AG09309 (cell line): ENCODE results near the gene SMIM38.

Source experiments
- DNase-seq: peaks from one replicate; pipeline ENCODE4 v3.0.0-alpha.2; 2010; ENCODE audit warnings: low read depth
- H3K4me3 ChIP-seq: 2 replicates; pipeline ENCODE4 v1.5.1; 2011; ENCODE audit warnings: mild to moderate bottlenecking, low read depth, low read length, moderate library complexity; ENCODE audit not compliant: control insufficient read depth
- TF ChIP-seq, protein P1 (sequence below): IDR thresholded peaks from 2 replicates; pipeline ENCODE4 v1.5.1; 2011; ENCODE audit warnings: mild to moderate bottlenecking, low read depth, low read length, inconsistent platforms; ENCODE audit not compliant: insufficient read depth, control insufficient read depth; ENCODE audit errors: missing control alignments

Gene SMIM38

GRCh38 chr11:69189059-69189458, 33.3 kb downstream of the SMIM38 start:
- DNase-seq: no peak
- TF ChIP-seq, protein P1, sequence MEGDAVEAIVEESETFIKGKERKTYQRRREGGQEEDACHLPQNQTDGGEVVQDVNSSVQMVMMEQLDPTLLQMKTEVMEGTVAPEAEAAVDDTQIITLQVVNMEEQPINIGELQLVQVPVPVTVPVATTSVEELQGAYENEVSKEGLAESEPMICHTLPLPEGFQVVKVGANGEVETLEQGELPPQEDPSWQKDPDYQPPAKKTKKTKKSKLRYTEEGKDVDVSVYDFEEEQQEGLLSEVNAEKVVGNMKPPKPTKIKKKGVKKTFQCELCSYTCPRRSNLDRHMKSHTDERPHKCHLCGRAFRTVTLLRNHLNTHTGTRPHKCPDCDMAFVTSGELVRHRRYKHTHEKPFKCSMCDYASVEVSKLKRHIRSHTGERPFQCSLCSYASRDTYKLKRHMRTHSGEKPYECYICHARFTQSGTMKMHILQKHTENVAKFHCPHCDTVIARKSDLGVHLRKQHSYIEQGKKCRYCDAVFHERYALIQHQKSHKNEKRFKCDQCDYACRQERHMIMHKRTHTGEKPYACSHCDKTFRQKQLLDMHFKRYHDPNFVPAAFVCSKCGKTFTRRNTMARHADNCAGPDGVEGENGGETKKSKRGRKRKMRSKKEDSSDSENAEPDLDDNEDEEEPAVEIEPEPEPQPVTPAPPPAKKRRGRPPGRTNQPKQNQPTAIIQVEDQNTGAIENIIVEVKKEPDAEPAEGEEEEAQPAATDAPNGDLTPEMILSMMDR: no peak
- no peak overlapping the region for H3K4me3 ChIP-seq

- TF ChIP-seq, protein P1: no peak
- no peak overlapping the region for H3K4me3 ChIP-seq
- DNase-seq: no peak
These were observed 35.2 kb downstream of the SMIM38 start for GRCh38 chr11:69190796-69191536.

DNA sequence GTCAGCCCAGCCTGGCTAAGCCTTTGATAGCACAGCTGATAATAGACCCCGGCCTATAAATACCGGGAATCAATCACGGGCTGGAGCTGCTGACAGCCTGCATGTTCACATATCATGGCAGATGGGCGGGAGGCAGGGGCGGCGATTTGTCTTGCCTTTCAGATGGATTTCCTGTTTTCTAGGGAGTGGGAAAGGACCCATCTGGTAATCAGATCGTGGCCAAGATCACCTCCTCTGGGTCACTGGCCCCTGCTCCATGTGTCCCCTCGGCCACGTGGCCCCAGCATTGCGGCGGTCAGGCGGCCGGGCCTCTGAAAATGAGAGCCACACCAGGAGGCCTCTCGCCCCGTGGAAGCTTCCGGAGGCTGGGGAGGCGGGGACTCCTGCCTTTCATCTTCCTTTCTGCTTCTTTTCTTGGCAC, 36.6 kb downstream of the SMIM38 start:
- no peak overlapping the region for H3K4me3 ChIP-seq
- TF ChIP-seq, protein P1: no peak
- DNase-seq: no peak

DNA sequence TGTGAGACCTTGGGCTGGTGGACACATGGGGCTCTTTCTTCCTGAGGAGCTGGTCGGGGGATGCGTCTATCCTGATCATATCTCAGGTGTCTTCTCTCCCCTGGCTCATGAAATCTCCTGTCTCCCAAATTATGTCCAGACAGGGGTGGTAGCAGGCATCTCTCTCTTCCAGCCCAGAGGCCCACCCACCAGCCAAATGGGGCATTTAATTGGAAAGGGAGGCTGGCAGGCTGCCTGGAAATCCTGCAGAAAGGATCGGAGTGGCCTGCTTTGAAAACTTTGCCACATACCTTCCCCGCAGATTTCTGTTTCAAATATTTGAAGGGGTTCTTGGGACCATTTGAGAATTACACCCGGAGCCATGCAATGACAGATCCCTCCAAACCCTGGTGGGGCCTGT, 37.4 kb downstream of the SMIM38 start:
- no peak overlapping the region for H3K4me3 ChIP-seq
- no peak for DNase-seq
- TF ChIP-seq, protein P1: no peak

DNA sequence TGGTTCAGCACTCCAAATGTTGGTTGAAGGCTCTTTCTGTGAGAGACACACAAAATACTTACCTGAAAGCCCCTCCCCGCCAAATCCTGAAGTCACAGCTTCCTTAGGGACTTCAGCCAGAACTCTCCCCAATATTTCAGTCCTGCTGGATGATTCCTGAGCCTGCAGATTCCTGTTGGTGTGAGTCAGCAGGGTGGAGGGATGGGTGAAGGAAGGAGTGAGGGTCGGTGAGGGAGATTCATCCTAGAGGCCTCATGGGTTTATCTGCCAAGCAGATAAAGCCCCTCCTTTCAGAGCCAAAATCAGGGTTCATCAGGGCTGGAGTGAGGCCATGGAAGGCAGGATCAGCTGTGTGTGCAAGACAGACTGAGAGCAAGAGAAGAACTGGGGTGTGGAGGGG, 37.9 kb downstream of the SMIM38 start:
- no peak overlapping the region for H3K4me3 ChIP-seq
- DNase-seq: no peak
- TF ChIP-seq, protein P1: no peak

GRCh38 chr11:69194396-69194795, 38.7 kb downstream of the SMIM38 start:
- no peak for DNase-seq
- H3K4me3 ChIP-seq: no peak overlapping the region
- TF ChIP-seq, protein P1: no peak

DNA sequence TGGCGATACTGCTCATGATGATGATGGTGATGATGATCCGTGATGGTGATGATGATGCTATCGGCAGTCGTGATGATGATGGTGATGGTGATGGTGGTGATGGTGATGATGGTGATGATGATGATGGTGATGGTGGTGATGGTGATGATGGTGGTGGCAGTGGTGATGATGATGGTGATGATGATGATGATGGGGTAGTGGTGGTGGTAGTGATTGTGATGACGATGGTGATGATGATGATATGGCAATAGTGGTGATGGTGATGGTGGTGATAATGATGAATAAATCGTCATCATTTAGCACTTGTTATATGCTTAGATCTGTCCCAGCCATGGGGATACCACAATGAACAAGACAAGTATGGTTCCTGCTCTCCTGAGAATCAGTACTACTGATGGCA, 39.2 kb downstream of the SMIM38 start:
- H3K4me3 ChIP-seq: no peak overlapping the region
- DNase-seq: no peak
- TF ChIP-seq, protein P1: no peak
